K562 (cell line): Measurements from ENCODE around the gene NOCT. TPM values are rescaled to one million over a fixed set of nuclear protein-coding genes. Genes with fewer than 3 reads are reported as not detected.

ENCODE experiments used
- BDP1 ChIP-seq: IDR thresholded peaks from 3 replicates; pipeline ENCODE4 v1.6.1; 2011; ENCODE audit not compliant: insufficient read length, insufficient read depth
- CBX1 ChIP-seq: sonication (generic); IDR thresholded peaks from 2 replicates; pipeline ENCODE4 v1.6.1; 2016; ENCODE audit warnings: antibody characterized with exemption, low read depth, mild to moderate bottlenecking
- DDX20 ChIP-seq: fragments of 450-650 bp; IDR thresholded peaks from 2 replicates; pipeline ENCODE4 v1.6.1; 2016; ENCODE audit warnings: missing genetic modification characterization, low read depth, mild to moderate bottlenecking, missing compliant biosample characterization, moderate library complexity
- FUS ChIP-seq: fragments of 200-400 bp; formaldehyde crosslinking; optimal IDR thresholded peaks from 2 replicates; pipeline ENCODE3; 2017; ENCODE audit warnings: low read depth, low read length
- HNRNPH1 ChIP-seq: fragments of 200-400 bp; formaldehyde crosslinking; optimal IDR thresholded peaks from 2 replicates; pipeline ENCODE3; 2017; ENCODE audit warnings: low read depth, mild to moderate bottlenecking, low read length, moderate library complexity
- MAFF ChIP-seq: IDR thresholded peaks from 2 replicates; pipeline ENCODE4 v1.6.1; 2012; ENCODE audit warnings: low read length, improper control_type of control experiment
- POLR2A ChIP-seq: fragments of 450-650 bp; conservative IDR thresholded peaks from 2 replicates; pipeline ENCODE4 v1.6.1; 2016
- POLR2AphosphoS2 ChIP-seq: IDR thresholded peaks from 2 replicates; pipeline ENCODE4 v1.6.1; 2012; ENCODE audit warnings: low read length, improper control_type of control experiment
- RUNX1 ChIP-seq: sonication (generic); IDR thresholded peaks from 2 replicates; pipeline ENCODE4 v1.6.1; 2016; ENCODE audit warnings: antibody characterized with exemption, low read depth
- SMAD2 ChIP-seq: fragments of 150-350 bp; IDR thresholded peaks from 2 replicates; pipeline ENCODE4 v1.6.1; 2014; ENCODE audit warnings: low read depth, mild to moderate bottlenecking, low read length
- ZNF253 ChIP-seq: fragments of 250-450 bp; sonication (Bioruptor Pico); conservative IDR thresholded peaks from 2 replicates; pipeline ENCODE4 v1.6.1; 2021; ENCODE audit warnings: mild to moderate bottlenecking
- ZNF280B ChIP-seq: fragments of 250-450 bp; sonication (Bioruptor Pico); IDR thresholded peaks from 2 replicates; pipeline ENCODE4 v1.5.1; 2021; ENCODE audit warnings: mild to moderate bottlenecking
- ZNF445 ChIP-seq: fragments of 250-450 bp; sonication (Bioruptor Pico); IDR thresholded peaks from 2 replicates; pipeline ENCODE4 v1.4.0; 2020; ENCODE audit warnings: low read depth, mild to moderate bottlenecking, moderate library complexity
- ZZZ3 ChIP-seq: fragments of 450-650 bp; IDR thresholded peaks from 2 replicates; pipeline ENCODE4 v1.6.1; 2016; ENCODE audit warnings: antibody characterized with exemption, mild to moderate bottlenecking, moderate library complexity
- polyA plus RNA-seq, 8 experiments: library from polyadenylated mRNA; depleted of rRNA in 4 of 8; stranded (reverse) in 5 of 8; unstranded in 3 of 8; fragments of >200 nt; fragmentation: Nextera tagmentation in 2 of 8; fragmentation: Illumina TruSeq in 1 of 8; extraction: Ambion mirVana in 2 of 8; extraction: Trizol in 1 of 8; gene quantifications; 2 replicates each; pipeline versions ENCODE4 v1.2.1 to v1.2.3, GENCODE V29; 2011 to 2014; ENCODE audit warnings: inconsistent platforms in 1 of 8, missing spikeins in 1 of 8
- total RNA-seq, 7 experiments: library from RNA; depleted of rRNA in 6 of 7; stranded (reverse); fragments of >200 nt in 6 of 7; fragmentation: Illumina TruSeq in 2 of 7; extraction: Trizol in 2 of 7; gene quantifications; 2 replicates each; pipeline versions ENCODE4 v1.2.1 to v1.2.3, GENCODE V29; 2011 to 2021; ENCODE audit warnings: low replicate concordance in 1 of 7
- TF ChIP-seq, protein P1 (sequence below): fragments of 450-650 bp; IDR thresholded peaks from 2 replicates; pipeline ENCODE4 v1.6.1; 2016; ENCODE audit warnings: mild to moderate bottlenecking, moderate library complexity
- TF ChIP-seq, protein P2 (sequence below): fragments of 450-650 bp; IDR thresholded peaks from 2 replicates; pipeline ENCODE4 v1.6.1; 2016; ENCODE audit warnings: low read depth, mild to moderate bottlenecking, moderate library complexity

Gene NOCT
- total and polyA plus RNA-seq, 9 of the 15 experiments (the other 6 are each of a cell fraction or from before 2014, with no cell fraction given) = 1.3 to 20.2 (median 11.1) TPM

GRCh38 chr4:139083956-139084803 lies 68.6 kb downstream of the NOCT start (continued):
- TF ChIP-seq ZZZ3 = no peak
- TF ChIP-seq DDX20 (tag) = no peak
- TF ChIP-seq ZNF445 (CRISPR knock-in tag) = no peak
- TF ChIP-seq, protein P1, sequence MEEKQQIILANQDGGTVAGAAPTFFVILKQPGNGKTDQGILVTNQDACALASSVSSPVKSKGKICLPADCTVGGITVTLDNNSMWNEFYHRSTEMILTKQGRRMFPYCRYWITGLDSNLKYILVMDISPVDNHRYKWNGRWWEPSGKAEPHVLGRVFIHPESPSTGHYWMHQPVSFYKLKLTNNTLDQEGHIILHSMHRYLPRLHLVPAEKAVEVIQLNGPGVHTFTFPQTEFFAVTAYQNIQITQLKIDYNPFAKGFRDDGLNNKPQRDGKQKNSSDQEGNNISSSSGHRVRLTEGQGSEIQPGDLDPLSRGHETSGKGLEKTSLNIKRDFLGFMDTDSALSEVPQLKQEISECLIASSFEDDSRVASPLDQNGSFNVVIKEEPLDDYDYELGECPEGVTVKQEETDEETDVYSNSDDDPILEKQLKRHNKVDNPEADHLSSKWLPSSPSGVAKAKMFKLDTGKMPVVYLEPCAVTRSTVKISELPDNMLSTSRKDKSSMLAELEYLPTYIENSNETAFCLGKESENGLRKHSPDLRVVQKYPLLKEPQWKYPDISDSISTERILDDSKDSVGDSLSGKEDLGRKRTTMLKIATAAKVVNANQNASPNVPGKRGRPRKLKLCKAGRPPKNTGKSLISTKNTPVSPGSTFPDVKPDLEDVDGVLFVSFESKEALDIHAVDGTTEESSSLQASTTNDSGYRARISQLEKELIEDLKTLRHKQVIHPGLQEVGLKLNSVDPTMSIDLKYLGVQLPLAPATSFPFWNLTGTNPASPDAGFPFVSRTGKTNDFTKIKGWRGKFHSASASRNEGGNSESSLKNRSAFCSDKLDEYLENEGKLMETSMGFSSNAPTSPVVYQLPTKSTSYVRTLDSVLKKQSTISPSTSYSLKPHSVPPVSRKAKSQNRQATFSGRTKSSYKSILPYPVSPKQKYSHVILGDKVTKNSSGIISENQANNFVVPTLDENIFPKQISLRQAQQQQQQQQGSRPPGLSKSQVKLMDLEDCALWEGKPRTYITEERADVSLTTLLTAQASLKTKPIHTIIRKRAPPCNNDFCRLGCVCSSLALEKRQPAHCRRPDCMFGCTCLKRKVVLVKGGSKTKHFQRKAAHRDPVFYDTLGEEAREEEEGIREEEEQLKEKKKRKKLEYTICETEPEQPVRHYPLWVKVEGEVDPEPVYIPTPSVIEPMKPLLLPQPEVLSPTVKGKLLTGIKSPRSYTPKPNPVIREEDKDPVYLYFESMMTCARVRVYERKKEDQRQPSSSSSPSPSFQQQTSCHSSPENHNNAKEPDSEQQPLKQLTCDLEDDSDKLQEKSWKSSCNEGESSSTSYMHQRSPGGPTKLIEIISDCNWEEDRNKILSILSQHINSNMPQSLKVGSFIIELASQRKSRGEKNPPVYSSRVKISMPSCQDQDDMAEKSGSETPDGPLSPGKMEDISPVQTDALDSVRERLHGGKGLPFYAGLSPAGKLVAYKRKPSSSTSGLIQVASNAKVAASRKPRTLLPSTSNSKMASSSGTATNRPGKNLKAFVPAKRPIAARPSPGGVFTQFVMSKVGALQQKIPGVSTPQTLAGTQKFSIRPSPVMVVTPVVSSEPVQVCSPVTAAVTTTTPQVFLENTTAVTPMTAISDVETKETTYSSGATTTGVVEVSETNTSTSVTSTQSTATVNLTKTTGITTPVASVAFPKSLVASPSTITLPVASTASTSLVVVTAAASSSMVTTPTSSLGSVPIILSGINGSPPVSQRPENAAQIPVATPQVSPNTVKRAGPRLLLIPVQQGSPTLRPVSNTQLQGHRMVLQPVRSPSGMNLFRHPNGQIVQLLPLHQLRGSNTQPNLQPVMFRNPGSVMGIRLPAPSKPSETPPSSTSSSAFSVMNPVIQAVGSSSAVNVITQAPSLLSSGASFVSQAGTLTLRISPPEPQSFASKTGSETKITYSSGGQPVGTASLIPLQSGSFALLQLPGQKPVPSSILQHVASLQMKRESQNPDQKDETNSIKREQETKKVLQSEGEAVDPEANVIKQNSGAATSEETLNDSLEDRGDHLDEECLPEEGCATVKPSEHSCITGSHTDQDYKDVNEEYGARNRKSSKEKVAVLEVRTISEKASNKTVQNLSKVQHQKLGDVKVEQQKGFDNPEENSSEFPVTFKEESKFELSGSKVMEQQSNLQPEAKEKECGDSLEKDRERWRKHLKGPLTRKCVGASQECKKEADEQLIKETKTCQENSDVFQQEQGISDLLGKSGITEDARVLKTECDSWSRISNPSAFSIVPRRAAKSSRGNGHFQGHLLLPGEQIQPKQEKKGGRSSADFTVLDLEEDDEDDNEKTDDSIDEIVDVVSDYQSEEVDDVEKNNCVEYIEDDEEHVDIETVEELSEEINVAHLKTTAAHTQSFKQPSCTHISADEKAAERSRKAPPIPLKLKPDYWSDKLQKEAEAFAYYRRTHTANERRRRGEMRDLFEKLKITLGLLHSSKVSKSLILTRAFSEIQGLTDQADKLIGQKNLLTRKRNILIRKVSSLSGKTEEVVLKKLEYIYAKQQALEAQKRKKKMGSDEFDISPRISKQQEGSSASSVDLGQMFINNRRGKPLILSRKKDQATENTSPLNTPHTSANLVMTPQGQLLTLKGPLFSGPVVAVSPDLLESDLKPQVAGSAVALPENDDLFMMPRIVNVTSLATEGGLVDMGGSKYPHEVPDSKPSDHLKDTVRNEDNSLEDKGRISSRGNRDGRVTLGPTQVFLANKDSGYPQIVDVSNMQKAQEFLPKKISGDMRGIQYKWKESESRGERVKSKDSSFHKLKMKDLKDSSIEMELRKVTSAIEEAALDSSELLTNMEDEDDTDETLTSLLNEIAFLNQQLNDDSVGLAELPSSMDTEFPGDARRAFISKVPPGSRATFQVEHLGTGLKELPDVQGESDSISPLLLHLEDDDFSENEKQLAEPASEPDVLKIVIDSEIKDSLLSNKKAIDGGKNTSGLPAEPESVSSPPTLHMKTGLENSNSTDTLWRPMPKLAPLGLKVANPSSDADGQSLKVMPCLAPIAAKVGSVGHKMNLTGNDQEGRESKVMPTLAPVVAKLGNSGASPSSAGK = no peak
- no peak for TF ChIP-seq ZNF253 (CRISPR knock-in tag)
- TF ChIP-seq POLR2A = peak; percentile 85
- no peak for TF ChIP-seq MAFF
- TF ChIP-seq ZNF280B (CRISPR knock-in tag) = no peak
- TF ChIP-seq HNRNPH1 = no peak
- TF ChIP-seq FUS = no peak
- TF ChIP-seq RUNX1 = no peak
- TF ChIP-seq POLR2AphosphoS2 = no peak; the same call in 1 of the 2 replicates
- no peak for TF ChIP-seq BDP1
- no peak for TF ChIP-seq SMAD2
- TF ChIP-seq, protein P2, sequence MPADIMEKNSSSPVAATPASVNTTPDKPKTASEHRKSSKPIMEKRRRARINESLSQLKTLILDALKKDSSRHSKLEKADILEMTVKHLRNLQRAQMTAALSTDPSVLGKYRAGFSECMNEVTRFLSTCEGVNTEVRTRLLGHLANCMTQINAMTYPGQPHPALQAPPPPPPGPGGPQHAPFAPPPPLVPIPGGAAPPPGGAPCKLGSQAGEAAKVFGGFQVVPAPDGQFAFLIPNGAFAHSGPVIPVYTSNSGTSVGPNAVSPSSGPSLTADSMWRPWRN = no peak
- no peak; the same call in 1 of the 2 replicates for TF ChIP-seq CBX1
